Psoas muscle (tissue), 8 donors: ENCODE measurements around the gene AHSP. TPM values are rescaled to one million over a fixed set of nuclear protein-coding genes. Genes with fewer than 3 reads are reported as not detected.

Experiments used
- ATAC-seq, 4 donors: fragments of 200-7000 bp; cut with Tn5 transposase; one replicate each; pipeline ENCODE4 v1.9.1; 2020; ENCODE audit warnings: moderate library complexity in 3 of 4, mild to moderate bottlenecking in 2 of 4
- DNase-seq, 2 donors: peaks; one replicate each; pipeline ENCODE4 v3.0.0-alpha.2; 2020
- H3K27ac ChIP-seq: fragments of 200-600 bp; one replicate; pipeline ENCODE4 v1.8.0; 2022
- H3K27me3 ChIP-seq, 3 donors: fragments of 200-600 bp in 1 of 3; one replicate each; pipeline versions ENCODE4 v1.6.1 to v1.8.0; 2013 to 2022; ENCODE audit warnings: low read length in 2 of 3, mild to moderate bottlenecking in 2 of 3, moderate library complexity in 1 of 3; ENCODE audit not compliant: insufficient read depth in 3 of 3
- H3K36me3 ChIP-seq, 2 donors: fragments of 200-600 bp in 1 of 2; one replicate each; pipeline versions ENCODE4 v1.6.1 to v1.8.0; 2013 to 2022; ENCODE audit warnings: low read depth in 1 of 2, mild to moderate bottlenecking in 1 of 2, moderate library complexity in 1 of 2; ENCODE audit not compliant: insufficient read depth in 1 of 2
- H3K4me1 ChIP-seq: fragments of 200-600 bp; one replicate; pipeline ENCODE4 v1.8.0; 2022
- H3K4me3 ChIP-seq: fragments of 200-600 bp; one replicate; pipeline ENCODE4 v1.8.0; 2022; ENCODE audit warnings: mild to moderate bottlenecking
- H3K9me3 ChIP-seq: fragments of 200-600 bp; one replicate; pipeline ENCODE4 v1.8.0; 2022
- CTCF ChIP-seq: fragments of 200-600 bp; IDR thresholded peaks from one replicate; pipeline ENCODE4 v1.8.0; 2022; ENCODE audit warnings: antibody characterized with exemption
- WGBS, 3 donors: extraction: QIAGEN DNeasy Blood & Tissue Kit; methylation state at CpG; one replicate each; pipeline versions ENCODE4 v1.1.6 to v1.1.7; 2013; 5-methylcytosine and 5-hydroxymethylcytosine counted together
- intact Hi-C, 2 donors: fragments of 100-400 bp; cut with DNase I; formaldehyde crosslinking; loops; one replicate each; pipeline versions ENCODE4 v1.11.0 to v1.14.2; 2022
- polyA plus RNA-seq, 3 donors: library from polyadenylated mRNA; stranded (reverse); fragments of 200-250 nt; gene quantifications; one replicate each; pipeline ENCODE4 v1.2.3, GENCODE V29; 2013
- total RNA-seq, 4 donors: library from RNA; stranded (reverse); fragmentation: NEBNext Ultra II Directional in 2 of 4; extraction: Animal tissue kit (Norgen Biotek cat#: 25700) in 2 of 4; gene quantifications; one replicate each; pipeline versions ENCODE4 v1.2.1 to v1.2.4, GENCODE V29; 2021 to 2023
- donor health status: healthy with polysubstance abuse.
- donor health status: DM: no; HTN: no; CAD: no; lungs with moderate emphysema.
- donor health status: Bipolar disorder and iron deficiency.
- donor health status: healthy.
- donor health status: DM: yes; HTN: yes; CAD: no.
- donor health status: DM: no; HTN: no; CAD: no.
- donor health status: DM: no; HTN: no; CAD: no.
- donor health status: DM: yes; HTN: yes; CAD: no.

Gene AHSP
- total and polyA plus RNA-seq, 7 donors: 3.5 TPM; not detected in 6

GRCh38 chr16:31489616-31490584 is 37.8 kb upstream of the AHSP start:
- H3K36me3 ChIP-seq: peaks cover 10 to 41% of the 10 kb centered on the region in 2 donors
- H3K4me1 ChIP-seq: peaks cover 20% of the 10 kb centered on the region
- H3K4me3 ChIP-seq: no peak overlapping the region
- intact Hi-C loops: no loop called here
- no peak overlapping the region for H3K27ac ChIP-seq
- H3K9me3 ChIP-seq: no peaks in the 10 kb centered on the region
- no peak for TF ChIP-seq CTCF
- DNase-seq: no peak
- peaks cover 0 to 39% (median 18%) of the 10 kb centered on the region in 3 donors for H3K27me3 ChIP-seq
- no peak for ATAC-seq
- WGBS, 3 donors: 84 to 89% (median 87%) methylated on average over 22 of the region's 22 CpGs

DNA sequence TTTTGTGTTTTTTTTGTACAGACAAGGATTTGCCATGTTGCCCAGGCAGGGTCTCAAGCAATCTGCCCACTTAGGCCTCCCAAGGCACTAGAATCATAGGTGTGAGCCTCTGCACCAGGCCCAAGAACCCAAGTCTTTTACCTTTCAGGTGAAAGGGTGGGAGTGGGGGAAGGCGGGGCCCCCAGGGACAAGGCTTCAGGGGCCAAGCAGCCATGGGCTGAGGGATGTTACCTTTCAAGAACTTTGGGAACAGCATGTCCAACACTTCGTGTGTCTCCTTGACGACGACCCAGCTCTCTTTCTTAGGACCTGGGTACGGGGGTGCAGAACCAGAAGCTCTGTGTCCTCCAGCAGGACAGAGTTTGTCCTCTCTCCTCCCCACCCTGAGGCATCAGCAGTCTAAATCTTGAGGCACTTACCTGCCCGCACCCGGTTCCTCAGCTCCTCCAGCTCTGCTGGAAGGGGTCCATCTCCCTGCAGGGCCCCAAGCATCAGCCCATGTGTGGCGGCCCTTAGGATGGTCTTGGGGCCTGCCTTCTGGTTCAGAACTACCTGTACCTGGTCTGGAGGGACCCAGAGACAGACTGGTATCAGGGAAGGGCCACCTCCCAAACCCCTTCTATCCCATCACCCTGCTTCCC is 35.8 kb upstream of the AHSP start:
- peaks cover 19 to 61% of the 10 kb centered on the region in 2 donors for H3K36me3 ChIP-seq
- DNase-seq (no peak), ATAC-seq (no peak)
- no peak overlapping the region for H3K27ac ChIP-seq
- H3K27me3 ChIP-seq: peaks cover 0 to 21% (median 13%) of the 10 kb centered on the region in 3 donors
- TF ChIP-seq CTCF: no peak
- peaks cover 20% of the 10 kb centered on the region for H3K4me1 ChIP-seq
- no peak overlapping the region for H3K4me3 ChIP-seq
- no peaks in the 10 kb centered on the region for H3K9me3 ChIP-seq
- WGBS, 3 donors: 92 to 96% (median 95%) methylated on average over 8 of the region's 8 CpGs
- intact Hi-C loops: no loop called here

- peaks cover 5% of the 10 kb centered on the region for H3K4me1 ChIP-seq
- H3K9me3 ChIP-seq: no peaks in the 10 kb centered on the region
- intact Hi-C loops: no loop called here
- no peak for TF ChIP-seq CTCF
- DNase-seq (no peak), ATAC-seq (no peak)
- peaks cover 21 to 78% of the 10 kb centered on the region in 2 donors for H3K36me3 ChIP-seq
- no peak overlapping the region for H3K27ac ChIP-seq
- WGBS, 3 donors: 91 to 95% (median 93%) methylated on average over 18 of the region's 18 CpGs
- no peak overlapping the region for H3K4me3 ChIP-seq
- peaks cover 0 to 4% (median 3%) of the 10 kb centered on the region in 3 donors for H3K27me3 ChIP-seq
Measured at GRCh38 chr16:31493506-31494125, 34.1 kb upstream of the AHSP start.

GRCh38 chr16:31496670-31497069 is 31.0 kb upstream of the AHSP start:
- intact Hi-C loops: no loop called here

More at GRCh38 chr16:31496670-31497069, 31.0 kb upstream of the AHSP start:
- no peak for ATAC-seq
- Histone ChIP-seq H3K36me3 (peaks cover 25 to 92% of the 10 kb centered on the region in 2 donors), H3K9me3 (no peaks in the 10 kb centered on the region), H3K27me3 (no peaks in the 10 kb centered on the region), H3K27ac (no peak overlapping the region), H3K4me1 (no peaks in the 10 kb centered on the region), H3K4me3 (no peak overlapping the region)
- 85 to 86% (median 86%) methylated on average over 10 of the region's 10 CpGs for WGBS, 3 donors
- DNase-seq: no peak
- no peak for TF ChIP-seq CTCF
